Measurements from ENCODE around the gene PLEKHB1.

DNA sequence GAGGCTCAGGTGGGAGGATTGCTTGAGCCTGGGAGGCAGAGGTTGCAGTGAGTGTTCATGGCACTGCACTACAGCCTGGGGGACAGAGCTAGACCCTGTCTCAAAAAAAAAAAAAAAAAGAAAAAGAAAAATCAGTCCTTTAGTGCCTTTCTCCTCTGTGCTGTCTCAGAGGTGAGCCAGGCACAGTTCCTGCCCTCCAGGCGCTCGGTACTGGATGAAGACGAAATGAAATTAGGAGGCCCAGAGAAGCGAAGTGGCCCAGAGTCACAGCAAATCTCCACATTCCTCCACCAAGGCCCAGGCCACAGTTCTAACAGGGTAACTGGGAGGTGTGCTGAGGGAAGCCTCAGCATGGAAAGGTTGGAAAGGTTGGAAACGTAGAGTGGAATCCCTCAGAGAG lies 4.9 kb downstream of the PLEKHB1 start:
- TF ChIP-seq, protein P1, sequence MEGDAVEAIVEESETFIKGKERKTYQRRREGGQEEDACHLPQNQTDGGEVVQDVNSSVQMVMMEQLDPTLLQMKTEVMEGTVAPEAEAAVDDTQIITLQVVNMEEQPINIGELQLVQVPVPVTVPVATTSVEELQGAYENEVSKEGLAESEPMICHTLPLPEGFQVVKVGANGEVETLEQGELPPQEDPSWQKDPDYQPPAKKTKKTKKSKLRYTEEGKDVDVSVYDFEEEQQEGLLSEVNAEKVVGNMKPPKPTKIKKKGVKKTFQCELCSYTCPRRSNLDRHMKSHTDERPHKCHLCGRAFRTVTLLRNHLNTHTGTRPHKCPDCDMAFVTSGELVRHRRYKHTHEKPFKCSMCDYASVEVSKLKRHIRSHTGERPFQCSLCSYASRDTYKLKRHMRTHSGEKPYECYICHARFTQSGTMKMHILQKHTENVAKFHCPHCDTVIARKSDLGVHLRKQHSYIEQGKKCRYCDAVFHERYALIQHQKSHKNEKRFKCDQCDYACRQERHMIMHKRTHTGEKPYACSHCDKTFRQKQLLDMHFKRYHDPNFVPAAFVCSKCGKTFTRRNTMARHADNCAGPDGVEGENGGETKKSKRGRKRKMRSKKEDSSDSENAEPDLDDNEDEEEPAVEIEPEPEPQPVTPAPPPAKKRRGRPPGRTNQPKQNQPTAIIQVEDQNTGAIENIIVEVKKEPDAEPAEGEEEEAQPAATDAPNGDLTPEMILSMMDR (IDR thresholded peaks at IDR 0.05): no peak
- TF ChIP-seq EP300 (IDR thresholded peaks at IDR 0.05; ENCODE audit: low read depth): no peak

All from transverse colon (tissue), 3 donors.